Keratinocyte (primary cell): ENCODE results near the gene TUFT1. TPM values are rescaled to one million over a fixed set of nuclear protein-coding genes. Genes with fewer than 3 reads are reported as not detected.

Experiments
- DNase-seq: peaks from one replicate; pipeline ENCODE4 v3.0.0-alpha.2; 2011; ENCODE audit warnings: low read depth, missing footprints, low spot score
- FAIRE-seq: peaks from 2 replicates; lab custom pipeline; 2011; peaks lifted over from hg19 to GRCh38; lab: Jason Lieb, UNC
- H2AFZ ChIP-seq: 2 replicates; pipeline ENCODE4 v1.6.0; 2012; ENCODE audit warnings: low read length, control low read depth, inconsistent platforms; ENCODE audit not compliant: control insufficient read depth
- H3K27ac ChIP-seq: 2 replicates; pipeline ENCODE4 v1.5.1; 2011; ENCODE audit warnings: low read length; ENCODE audit not compliant: control insufficient read depth, insufficient read depth
- H3K27me3 ChIP-seq: 3 replicates; pipeline ENCODE4 v1.6.0; 2011; ENCODE audit warnings: low read length; ENCODE audit not compliant: control insufficient read depth, insufficient read depth; ENCODE audit errors: extremely low read depth
- H3K36me3 ChIP-seq, 2 experiments: 2 replicates in 1 of 2; 3 replicates in 1 of 2; pipeline ENCODE4 v1.5.1; 2011; ENCODE audit warnings: low read length in 2 of 2, mild to moderate bottlenecking in 1 of 2; ENCODE audit not compliant: control insufficient read depth in 2 of 2, insufficient read depth in 2 of 2; ENCODE audit errors: extremely low read depth in 1 of 2
- H3K4me1 ChIP-seq: 3 replicates; pipeline ENCODE4 v1.5.1; 2011; ENCODE audit warnings: low read length; ENCODE audit not compliant: control insufficient read depth, insufficient read depth; ENCODE audit errors: extremely low read depth
- H3K4me2 ChIP-seq: 3 replicates; pipeline ENCODE4 v1.6.0; 2011; ENCODE audit warnings: low read depth, low read length; ENCODE audit not compliant: control insufficient read depth, insufficient read depth; ENCODE audit errors: extremely low read depth
- H3K4me3 ChIP-seq, 3 experiments: fragments of 200-600 bp in 1 of 3; sonication (generic) in 1 of 3; 2 replicates in 2 of 3; 3 replicates in 1 of 3; pipeline ENCODE4 v1.5.1; 2011 to 2016; ENCODE audit warnings: low read length in 3 of 3, mild to moderate bottlenecking in 3 of 3, control low read depth in 2 of 3, inconsistent platforms in 1 of 3, low read depth in 1 of 3, mixed read lengths in 1 of 3, mixed run types in 1 of 3, moderate library complexity in 1 of 3; ENCODE audit not compliant: control insufficient read depth in 2 of 3, insufficient read depth in 2 of 3; ENCODE audit errors: extremely low read depth in 1 of 3
- H3K79me2 ChIP-seq: 2 replicates; pipeline ENCODE4 v1.6.0; 2012; ENCODE audit warnings: low read length; ENCODE audit not compliant: control insufficient read depth, insufficient read depth
- H3K9ac ChIP-seq: 3 replicates; pipeline ENCODE4 v1.6.0; 2011; ENCODE audit warnings: low read length; ENCODE audit not compliant: control insufficient read depth, insufficient read depth; ENCODE audit errors: extremely low read depth
- H3K9me1 ChIP-seq: 3 replicates; pipeline ENCODE4 v1.6.0; 2011; ENCODE audit warnings: low read length; ENCODE audit not compliant: control insufficient read depth, insufficient read depth; ENCODE audit errors: extremely low read depth
- H3K9me3 ChIP-seq: 2 replicates; pipeline ENCODE4 v1.5.1; 2012; ENCODE audit warnings: low read depth, low read length; ENCODE audit not compliant: control insufficient read depth
- H4K20me1 ChIP-seq: 3 replicates; pipeline ENCODE4 v1.6.0; 2011; ENCODE audit warnings: low read length; ENCODE audit not compliant: control insufficient read depth, insufficient read depth; ENCODE audit errors: extremely low read depth
- EZH2 ChIP-seq: IDR thresholded peaks from one replicate; pipeline ENCODE4 v1.6.1; 2012; ENCODE audit warnings: inconsistent platforms, mild to moderate bottlenecking, low read length, moderate library complexity
- dilution Hi-C: fragments of 300-500 bp; cut with MboI; formaldehyde crosslinking; loops from one replicate; pipeline ENCODE4 v1.7.0; 2020; ENCODE audit warnings: low sequenced_read_pairs; ENCODE audit not compliant: extremely low pct_ligation_motif_present
- polyA plus RNA-seq, 5 experiments: library from polyadenylated mRNA; depleted of rRNA in 3 of 5; stranded (reverse) in 3 of 5; stranded (forward) in 1 of 5; unstranded in 1 of 5; fragments of >200 nt; gene quantifications; 1 replicate in 1 of 5; 2 replicates in 3 of 5; 3 replicates in 1 of 5; pipeline versions ENCODE4 v1.2.1 to v1.2.3, GENCODE V29; 2011 to 2012; ENCODE audit warnings: missing spikeins in 2 of 5, low read depth in 1 of 5, low replicate concordance in 1 of 5
- TF ChIP-seq, protein P1 (sequence below), 3 experiments: IDR thresholded peaks in 1 of 3; conservative IDR thresholded peaks in 1 of 3; optimal IDR thresholded peaks in 1 of 3; 2 replicates in 2 of 3; 3 replicates in 1 of 3; pipeline versions ENCODE3 to v1.5.1; 2011; ENCODE audit warnings: low read length in 3 of 3, mild to moderate bottlenecking in 3 of 3, moderate library complexity in 2 of 3, control low read depth in 1 of 3, inconsistent platforms in 1 of 3; ENCODE audit not compliant: insufficient read depth in 2 of 3; ENCODE audit errors: extremely low read depth in 1 of 3

The TUFT1 gene
- polyA plus RNA-seq, 1 donor (not counting 4 experiments of a cell fraction or from before 2014, with no cell fraction given), result 70.0 TPM

DNA sequence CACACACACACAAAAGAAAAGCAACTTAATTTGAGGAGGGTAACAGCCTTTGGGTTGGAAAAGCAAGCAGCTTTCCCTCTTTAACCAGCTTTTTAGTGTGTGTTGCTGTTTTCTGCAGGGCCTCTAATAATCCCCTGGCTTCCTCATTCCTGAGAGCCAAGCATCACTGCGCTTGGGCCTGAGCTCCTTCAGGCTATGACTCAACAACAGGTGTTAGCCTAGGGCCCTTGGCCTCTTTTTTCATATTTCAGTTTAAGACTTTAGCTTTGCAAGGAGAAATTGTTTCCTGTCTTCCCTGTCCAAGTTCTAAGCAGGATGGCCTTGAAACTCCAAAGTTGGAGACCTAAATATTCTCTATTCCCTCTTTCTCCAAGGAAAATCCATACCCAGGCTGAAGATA lies 45.5 kb downstream of the TUFT1 start:
- DNase-seq (peak; percentile 66), FAIRE-seq (peak; percentile 94)
- TF ChIP-seq EZH2, result no peak
- TF ChIP-seq, protein P1, sequence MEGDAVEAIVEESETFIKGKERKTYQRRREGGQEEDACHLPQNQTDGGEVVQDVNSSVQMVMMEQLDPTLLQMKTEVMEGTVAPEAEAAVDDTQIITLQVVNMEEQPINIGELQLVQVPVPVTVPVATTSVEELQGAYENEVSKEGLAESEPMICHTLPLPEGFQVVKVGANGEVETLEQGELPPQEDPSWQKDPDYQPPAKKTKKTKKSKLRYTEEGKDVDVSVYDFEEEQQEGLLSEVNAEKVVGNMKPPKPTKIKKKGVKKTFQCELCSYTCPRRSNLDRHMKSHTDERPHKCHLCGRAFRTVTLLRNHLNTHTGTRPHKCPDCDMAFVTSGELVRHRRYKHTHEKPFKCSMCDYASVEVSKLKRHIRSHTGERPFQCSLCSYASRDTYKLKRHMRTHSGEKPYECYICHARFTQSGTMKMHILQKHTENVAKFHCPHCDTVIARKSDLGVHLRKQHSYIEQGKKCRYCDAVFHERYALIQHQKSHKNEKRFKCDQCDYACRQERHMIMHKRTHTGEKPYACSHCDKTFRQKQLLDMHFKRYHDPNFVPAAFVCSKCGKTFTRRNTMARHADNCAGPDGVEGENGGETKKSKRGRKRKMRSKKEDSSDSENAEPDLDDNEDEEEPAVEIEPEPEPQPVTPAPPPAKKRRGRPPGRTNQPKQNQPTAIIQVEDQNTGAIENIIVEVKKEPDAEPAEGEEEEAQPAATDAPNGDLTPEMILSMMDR (optimal IDR thresholded peaks at IDR 0.05 in 1 of 3, IDR thresholded peaks at IDR 0.05 in 1 of 3, conservative IDR thresholded peaks at IDR 0.05 in 1 of 3; ENCODE audit: extremely low read depth in 1 of 3, insufficient read depth in 2 of 3, low read length in 3 of 3), result no peak
- no peaks in the 10 kb centered on the region for H3K9me3 ChIP-seq
- H3K36me3 ChIP-seq, result peaks cover 17 to 22% of the 10 kb centered on the region in 2 experiments
- H3K79me2 ChIP-seq, result no peaks in the 10 kb centered on the region
- H4K20me1 ChIP-seq, result no peaks in the 10 kb centered on the region
- peak overlapping the region; percentile 53 for H3K9ac ChIP-seq
- H3K27me3 ChIP-seq, result no peaks in the 10 kb centered on the region
- peaks cover 49% of the 10 kb centered on the region for H3K4me1 ChIP-seq
- H3K4me3 ChIP-seq, result peak overlapping the region in 1 of 3 experiments; percentile 25
- dilution Hi-C loops, result no loop called here
- no peak overlapping the region for H2AFZ ChIP-seq
- peak overlapping the region; percentile 79 for H3K4me2 ChIP-seq
- H3K27ac ChIP-seq, result peak overlapping the region; percentile 82
- no peaks in the 10 kb centered on the region for H3K9me1 ChIP-seq

DNA sequence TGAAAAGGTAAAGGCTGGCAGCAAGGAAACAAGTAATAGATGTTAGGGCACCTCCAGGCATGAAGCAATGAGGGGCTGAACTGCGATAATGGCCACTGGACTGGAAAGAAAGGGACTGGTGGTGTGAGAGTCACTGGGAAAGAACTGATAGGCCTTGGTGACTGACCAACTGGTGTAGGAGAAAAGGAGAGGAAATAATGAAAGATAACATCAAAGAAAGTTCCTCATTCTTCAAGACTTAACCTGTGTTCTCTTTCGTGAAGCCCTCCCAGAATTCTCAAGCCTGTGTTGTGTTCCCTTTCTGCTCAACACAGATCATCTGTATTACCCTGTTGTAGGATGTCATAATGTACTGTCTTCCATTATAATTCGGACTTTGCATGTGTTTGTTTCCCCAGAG lies 50.9 kb downstream of the TUFT1 start:
- TF ChIP-seq, protein P1 (optimal IDR thresholded peaks at IDR 0.05 in 1 of 3, IDR thresholded peaks at IDR 0.05 in 1 of 3, conservative IDR thresholded peaks at IDR 0.05 in 1 of 3; ENCODE audit: extremely low read depth in 1 of 3, insufficient read depth in 2 of 3, low read length in 3 of 3), result no peak
- TF ChIP-seq EZH2, result no peak
- DNase-seq (no peak), FAIRE-seq (no peak)
- dilution Hi-C loops, result no loop called here
- no peak overlapping the region for H3K27ac ChIP-seq
- H3K9me1 ChIP-seq, result no peaks in the 10 kb centered on the region
- H3K27me3 ChIP-seq, result no peaks in the 10 kb centered on the region
- no peak overlapping the region for H3K9ac ChIP-seq
- H3K36me3 ChIP-seq, result no peaks in the 10 kb centered on the region
- no peaks in the 10 kb centered on the region for H3K9me3 ChIP-seq
- no peak overlapping the region for H3K4me3 ChIP-seq
- no peak overlapping the region for H2AFZ ChIP-seq
- H3K79me2 ChIP-seq, result no peaks in the 10 kb centered on the region
- no peak overlapping the region for H3K4me2 ChIP-seq
- H3K4me1 ChIP-seq, result peaks cover 10% of the 10 kb centered on the region
- H4K20me1 ChIP-seq, result no peaks in the 10 kb centered on the region
